GM12878 (cell line): ENCODE data around the gene IL1B. TPM values are rescaled to one million over a fixed set of nuclear protein-coding genes. Genes with fewer than 3 reads are reported as not detected.

ENCODE experiments used
- ATF7 ChIP-seq: fragments of 450-650 bp; IDR thresholded peaks from 2 replicates; pipeline ENCODE4 v1.6.1; 2016; ENCODE audit warnings: low read depth, mild to moderate bottlenecking
- BHLHE40 ChIP-seq, 2 experiments: fragments of 450-650 bp in 1 of 2; IDR thresholded peaks; 2 replicates each; pipeline ENCODE4 v1.6.1; 2011 to 2017; ENCODE audit warnings: low read depth in 2 of 2, borderline replicate concordance in 1 of 2, improper control_type of control experiment in 1 of 2, low read length in 1 of 2, mild to moderate bottlenecking in 1 of 2
- CBFB ChIP-seq: IDR thresholded peaks from 2 replicates; pipeline ENCODE4 v1.6.1; 2016; ENCODE audit warnings: antibody characterized with exemption, low read depth
- E2F4 ChIP-seq: IDR thresholded peaks from 2 replicates; pipeline ENCODE4 v1.6.1; 2012; ENCODE audit warnings: low read depth, low read length, improper control_type of control experiment
- EGR1 ChIP-seq, 2 experiments: IDR thresholded peaks; 1 replicate in 1 of 2; 2 replicates in 1 of 2; pipeline ENCODE4 v1.6.1; 2011 to 2012; ENCODE audit warnings: low read depth in 2 of 2, low read length in 2 of 2, borderline replicate concordance in 1 of 2, mild to moderate bottlenecking in 1 of 2, moderate library complexity in 1 of 2
- ESRRA ChIP-seq: IDR thresholded peaks from 2 replicates; pipeline ENCODE4 v1.6.1; 2012; ENCODE audit warnings: mild to moderate bottlenecking, low read length, improper control_type of control experiment
- EZH2 ChIP-seq: IDR thresholded peaks from 2 replicates; pipeline ENCODE4 v1.6.1; 2012; ENCODE audit warnings: low read depth, mild to moderate bottlenecking, control low read depth, inconsistent platforms, low read length, borderline replicate concordance; ENCODE audit not compliant: control insufficient read depth
- IKZF2 ChIP-seq, 2 experiments: fragments of 450-650 bp; IDR thresholded peaks; 2 replicates each; pipeline ENCODE4 v1.6.1; 2017; ENCODE audit warnings: mild to moderate bottlenecking in 2 of 2, moderate library complexity in 2 of 2
- IRF4 ChIP-seq: IDR thresholded peaks from 2 replicates; pipeline ENCODE4 v1.6.1; 2011; ENCODE audit warnings: low read depth, low read length
- MTA2 ChIP-seq: fragments of 450-650 bp; IDR thresholded peaks from 2 replicates; pipeline ENCODE4 v1.6.1; 2016; ENCODE audit warnings: low read depth, mild to moderate bottlenecking, moderate library complexity
- NBN ChIP-seq: fragments of 450-650 bp; IDR thresholded peaks from 2 replicates; pipeline ENCODE4 v1.6.1; 2016
- NFYA ChIP-seq: IDR thresholded peaks from 2 replicates; pipeline ENCODE4 v1.6.1; 2011; ENCODE audit warnings: low read depth, mild to moderate bottlenecking, low read length, improper control_type of control experiment, borderline replicate concordance
- NR2C1 ChIP-seq: fragments of 450-650 bp; IDR thresholded peaks from 2 replicates; pipeline ENCODE4 v1.6.1; 2017; ENCODE audit warnings: antibody characterized with exemption, mild to moderate bottlenecking, moderate library complexity
- NR2C2 ChIP-seq: IDR thresholded peaks from 2 replicates; pipeline ENCODE4 v1.6.1; 2011; ENCODE audit warnings: borderline replicate concordance, low read depth; ENCODE audit not compliant: control insufficient read depth, insufficient read length
- NR2F1 ChIP-seq: fragments of 450-650 bp; conservative IDR thresholded peaks from 2 replicates; pipeline ENCODE4 v1.6.1; 2017; ENCODE audit warnings: mild to moderate bottlenecking
- NRF1 ChIP-seq: conservative IDR thresholded peaks from 2 replicates; pipeline ENCODE4 v1.6.1; 2011; ENCODE audit warnings: mild to moderate bottlenecking, low read depth, low read length, improper control_type of control experiment
- PAX8 ChIP-seq: fragments of 450-650 bp; IDR thresholded peaks from 2 replicates; pipeline ENCODE4 v1.6.1; 2017; ENCODE audit warnings: mild to moderate bottlenecking, moderate library complexity
- PKNOX1 ChIP-seq: fragments of 450-650 bp; IDR thresholded peaks from 2 replicates; pipeline ENCODE4 v1.6.1; 2016; ENCODE audit warnings: mild to moderate bottlenecking
- RELB ChIP-seq: fragments of 450-650 bp; IDR thresholded peaks from 2 replicates; pipeline ENCODE4 v1.6.1; 2017; ENCODE audit warnings: low read depth, mild to moderate bottlenecking, moderate library complexity
- RFX5 ChIP-seq: IDR thresholded peaks from 2 replicates; pipeline ENCODE4 v1.6.1; 2011; ENCODE audit warnings: low read depth, low read length, improper control_type of control experiment
- SIX5 ChIP-seq: IDR thresholded peaks from 2 replicates; pipeline ENCODE4 v1.6.1; 2011; ENCODE audit warnings: mild to moderate bottlenecking, low read depth, low read length, moderate library complexity; ENCODE audit not compliant: severe bottlenecking
- SREBF1 ChIP-seq: IDR thresholded peaks from 2 replicates; pipeline ENCODE4 v1.6.1; 2012; ENCODE audit warnings: mild to moderate bottlenecking, low read length
- ZNF207 ChIP-seq: fragments of 450-650 bp; IDR thresholded peaks from 2 replicates; pipeline ENCODE4 v1.6.1; 2014; ENCODE audit warnings: antibody characterized with exemption, mild to moderate bottlenecking, borderline replicate concordance
- ZNF217 ChIP-seq: fragments of 450-650 bp; IDR thresholded peaks from 2 replicates; pipeline ENCODE4 v1.6.1; 2017; ENCODE audit warnings: antibody characterized with exemption, mild to moderate bottlenecking
- ZNF274 ChIP-seq: IDR thresholded peaks from one replicate; pipeline ENCODE4 v1.8.0; 2011; ENCODE audit not compliant: insufficient read length, insufficient read depth
- ZNF622 ChIP-seq: fragments of 450-650 bp; IDR thresholded peaks from 2 replicates; pipeline ENCODE4 v1.6.1; 2017; ENCODE audit warnings: mild to moderate bottlenecking, inconsistent platforms
- ZSCAN29 ChIP-seq: fragments of 450-650 bp; IDR thresholded peaks from 2 replicates; pipeline ENCODE4 v1.6.1; 2017; ENCODE audit warnings: mild to moderate bottlenecking, moderate library complexity
- ZZZ3 ChIP-seq: IDR thresholded peaks from 2 replicates; pipeline ENCODE4 v1.6.1; 2011; ENCODE audit warnings: low read depth; ENCODE audit not compliant: control insufficient read depth, insufficient read length
- polyA plus RNA-seq, 11 experiments: library from polyadenylated mRNA; depleted of rRNA in 4 of 11; unstranded in 6 of 11; stranded (reverse) in 5 of 11; fragments of >200 nt; fragmentation: Nextera tagmentation in 4 of 11; fragmentation: Illumina TruSeq in 1 of 11; extraction: Ambion mirVana in 4 of 11; extraction: Trizol in 1 of 11; gene quantifications; 1 replicate in 1 of 11; 2 replicates in 10 of 11; pipeline versions ENCODE4 v1.2.1 to v1.2.3, GENCODE V29; 2011 to 2016; ENCODE audit warnings: inconsistent platforms in 2 of 11, missing spikeins in 2 of 11, low read depth in 1 of 11
- total RNA-seq, 4 experiments: library from RNA; depleted of rRNA in 3 of 4; stranded (reverse); fragments of >200 nt in 3 of 4; fragmentation: Illumina TruSeq in 1 of 4; extraction: Trizol in 1 of 4; gene quantifications; 2 replicates each; pipeline versions ENCODE4 v1.2.1 to v1.2.3, GENCODE V29; 2013 to 2021

The IL1B gene
- total and polyA plus RNA-seq, 10 of the 15 experiments (the other 5 are each of a cell fraction or from before 2014, with no cell fraction given), result 0.20 to 1.6 (median 0.84) TPM

GRCh38 chr2:112841295-112842044 lies 4.9 kb upstream of the IL1B start (continued):
- peak; percentile 98 for TF ChIP-seq RELB
- no peak for TF ChIP-seq IRF4
- no peak for TF ChIP-seq ZNF217
- peak; percentile 44 for TF ChIP-seq PKNOX1
- no peak; the same call in 1 of the 2 replicates for TF ChIP-seq NR2F1
- TF ChIP-seq CBFB, result no peak
- no peak for TF ChIP-seq RFX5
- no peak for TF ChIP-seq NFYA
- TF ChIP-seq ZNF274, result no peak
- no peak for TF ChIP-seq PAX8
- peak; percentile 7 for TF ChIP-seq SIX5
- no peak for TF ChIP-seq NRF1
- no peak for TF ChIP-seq E2F4
- TF ChIP-seq EGR1 (IDR thresholded peaks at IDR 0.05; ENCODE audit: borderline replicate concordance in 1 of 2, low read depth in 2 of 2, low read length in 2 of 2), result no peak
- no peak for TF ChIP-seq ZNF622
- peak; percentile 65 for TF ChIP-seq ATF7
- TF ChIP-seq NR2C1, result no peak
- peak; percentile 74 for TF ChIP-seq MTA2
- TF ChIP-seq SREBF1, result no peak
- TF ChIP-seq NBN, result no peak; the same call in 1 of the 2 replicates
- no peak for TF ChIP-seq ZZZ3
- TF ChIP-seq IKZF2 (IDR thresholded peaks at IDR 0.05), result peak; percentile 93 to 94
- no peak for TF ChIP-seq ESRRA
- TF ChIP-seq EZH2, result no peak
- no peak for TF ChIP-seq ZSCAN29
- TF ChIP-seq BHLHE40 (IDR thresholded peaks at IDR 0.05; ENCODE audit: borderline replicate concordance in 1 of 2, low read depth in 2 of 2, low read length in 1 of 2), result no peak
- no peak for TF ChIP-seq ZNF207
- no peak for TF ChIP-seq NR2C2
